Thymus (tissue), 11 donors: ENCODE data around the gene MYLK2. TPM values are rescaled to one million over a fixed set of nuclear protein-coding genes. Genes with fewer than 3 reads are reported as not detected.
"Not testable (repeated sequence)": the region's sequence is repeated elsewhere in the genome, so short reads cannot be mapped to it uniquely, and the experiment has no call there.

Source experiments
- DNase-seq, 9 donors: peaks; one replicate each; pipeline ENCODE4 v3.0.0-alpha.2; 2013; ENCODE audit warnings: low spot score in 9 of 9, low read depth in 6 of 9, missing footprints in 1 of 9
- H3K27ac ChIP-seq, 2 donors: one replicate each; pipeline ENCODE4 v1.5.1; 2013; ENCODE audit warnings: control low read depth in 1 of 2, low read depth in 1 of 2, low read length in 1 of 2, mild to moderate bottlenecking in 1 of 2, moderate library complexity in 1 of 2
- H3K27me3 ChIP-seq, 2 donors: one replicate each; pipeline ENCODE4 v1.5.1; 2013; ENCODE audit warnings: low read length in 1 of 2; ENCODE audit not compliant: control insufficient read depth in 2 of 2, insufficient read depth in 1 of 2
- H3K36me3 ChIP-seq, 2 donors: one replicate each; pipeline ENCODE4 v1.5.1; 2013; ENCODE audit warnings: low read length in 1 of 2, mild to moderate bottlenecking in 1 of 2, moderate library complexity in 1 of 2; ENCODE audit not compliant: control insufficient read depth in 2 of 2, insufficient read depth in 2 of 2
- H3K4me1 ChIP-seq, 2 donors: one replicate each; pipeline ENCODE4 v1.5.1; 2013; ENCODE audit warnings: low read length in 2 of 2; ENCODE audit not compliant: control insufficient read depth in 2 of 2, insufficient read depth in 2 of 2
- H3K4me3 ChIP-seq, 2 donors: one replicate each; pipeline ENCODE4 v1.5.1; 2013; ENCODE audit warnings: low read length in 2 of 2, control low read depth in 1 of 2, mild to moderate bottlenecking in 1 of 2
- H3K9me3 ChIP-seq, 2 donors: one replicate each; pipeline ENCODE4 v1.5.1; 2013; ENCODE audit warnings: low read length in 1 of 2, mild to moderate bottlenecking in 1 of 2; ENCODE audit not compliant: control insufficient read depth in 2 of 2, insufficient read depth in 1 of 2
- WGBS: extraction: QIAGEN DNeasy Blood & Tissue Kit; methylation state at CpG from one replicate; pipeline ENCODE4 v1.1.7; 2013; 5-methylcytosine and 5-hydroxymethylcytosine counted together
- polyA plus RNA-seq: library from polyadenylated mRNA; stranded (reverse); fragments of 200-250 nt; gene quantifications from one replicate; pipeline ENCODE4 v1.2.3, GENCODE V29; 2013
- total RNA-seq: library from RNA; stranded (reverse); fragments of 120-200 nt; gene quantifications from one replicate; pipeline ENCODE4 v1.2.4, GENCODE V29; 2013
- donor health status: healthy.

MYLK2 gene
- total and polyA plus RNA-seq, 2 donors: 0.66 to 1.4 TPM

- no peaks in the 10 kb centered on the region for H3K36me3 ChIP-seq
- H3K9me3 ChIP-seq: no peaks in the 10 kb centered on the region
- no peak overlapping the region for H3K4me3 ChIP-seq
- H3K27me3 ChIP-seq: peaks cover 0 to 2% of the 10 kb centered on the region in 2 donors
- H3K4me1 ChIP-seq: peaks cover 0 to 6% of the 10 kb centered on the region in 2 donors
- no peak overlapping the region for H3K27ac ChIP-seq
- peak in 8 of 9 donors; percentile 15 to 69 (median 43) for DNase-seq
- 9% methylated on average over 29 of the region's 29 CpGs for WGBS
These were observed 3.5 kb downstream of the MYLK2 start for GRCh38 chr20:31822421-31823330.

- Histone ChIP-seq H3K27me3 (peaks cover 0 to 2% of the 10 kb centered on the region in 2 donors), H3K27ac (no peak overlapping the region), H3K4me1 (peaks cover 0 to 6% of the 10 kb centered on the region in 2 donors), H3K36me3 (no peaks in the 10 kb centered on the region), H3K4me3 (no peak overlapping the region), H3K9me3 (no peaks in the 10 kb centered on the region)
- WGBS: 78% methylated on average over 14 of the region's 14 CpGs
- DNase-seq: no peak
These were observed 4.4 kb downstream of the MYLK2 start for GRCh38 chr20:31823360-31824124.

DNA sequence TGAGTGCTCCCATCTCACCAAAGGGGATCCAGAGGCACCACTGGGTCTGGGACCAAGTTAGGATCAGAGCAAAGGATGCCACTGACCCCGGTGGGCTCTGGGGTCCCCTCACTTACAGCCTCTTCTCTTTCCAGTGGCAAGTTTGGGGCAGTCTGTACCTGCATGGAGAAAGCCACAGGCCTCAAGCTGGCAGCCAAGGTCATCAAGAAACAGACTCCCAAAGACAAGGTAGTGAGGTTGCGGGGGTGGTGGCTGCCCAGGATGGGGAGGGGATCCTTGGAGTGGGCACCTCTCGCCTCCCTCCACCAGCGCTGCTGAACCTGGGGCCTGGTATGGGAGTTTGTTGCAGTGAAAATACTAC lies 4.9 kb downstream of the MYLK2 start:
- Histone ChIP-seq H3K9me3 (no peaks in the 10 kb centered on the region), H3K36me3 (no peaks in the 10 kb centered on the region), H3K27me3 (peaks cover 0 to 2% of the 10 kb centered on the region in 2 donors), H3K27ac (no peak overlapping the region), H3K4me1 (peaks cover 0 to 6% of the 10 kb centered on the region in 2 donors), H3K4me3 (no peak overlapping the region)
- WGBS: 97% methylated on average over 4 of the region's 4 CpGs
- no peak for DNase-seq

DNA sequence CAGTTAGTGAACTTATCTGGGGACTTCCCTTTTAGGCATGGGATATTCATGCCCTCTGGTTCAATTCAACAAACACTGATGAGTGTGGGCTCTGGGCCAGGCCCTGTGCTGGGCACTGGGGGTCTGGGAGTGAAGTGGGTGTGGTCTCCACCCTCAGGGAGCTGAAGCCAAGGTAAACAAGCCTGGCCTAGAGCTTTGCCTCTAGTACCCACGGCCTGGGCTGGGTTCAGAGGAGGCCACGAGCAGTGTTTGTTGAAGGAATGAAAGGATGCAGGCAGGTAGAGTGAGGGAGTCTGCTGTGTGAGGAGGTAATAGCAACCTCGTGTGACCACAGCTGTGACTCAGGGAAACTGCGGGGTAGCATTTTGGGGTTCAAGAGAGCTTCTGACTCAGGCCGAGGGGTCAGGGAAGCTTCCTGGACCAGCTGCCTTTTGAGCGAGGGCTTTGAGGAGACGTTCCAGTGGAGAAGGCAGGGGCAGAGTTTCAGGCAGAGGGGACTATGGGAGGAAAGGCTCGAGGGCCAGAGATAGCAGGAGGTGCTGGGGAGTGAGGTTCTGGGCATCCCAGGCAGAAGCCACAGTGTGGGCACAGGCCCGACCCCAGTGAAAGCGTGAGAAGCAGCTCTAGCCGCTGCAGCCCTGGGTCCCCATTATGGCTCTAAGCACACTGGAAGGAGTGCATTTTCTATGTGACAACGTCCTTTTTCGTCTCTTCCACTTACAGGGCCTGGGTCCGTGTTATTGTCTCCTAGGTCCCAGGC lies 5.6 kb downstream of the MYLK2 start:
- Histone ChIP-seq H3K4me1 (peaks cover 0 to 6% of the 10 kb centered on the region in 2 donors), H3K36me3 (no peaks in the 10 kb centered on the region), H3K4me3 (no peak overlapping the region), H3K27ac (no peak overlapping the region), H3K27me3 (peaks cover 0 to 2% of the 10 kb centered on the region in 2 donors), H3K9me3 (no peaks in the 10 kb centered on the region)
- 90% methylated on average over 14 of the region's 14 CpGs for WGBS
- no peak for DNase-seq

GRCh38 chr20:31826074-31826473 lies 6.9 kb downstream of the MYLK2 start:
- 97% methylated on average over 5 of the region's 5 CpGs for WGBS
- DNase-seq: no peak
- H3K36me3 ChIP-seq: no peaks in the 10 kb centered on the region

GRCh38 chr20:31827059-31827458 lies 7.9 kb downstream of the MYLK2 start:
- Histone ChIP-seq H3K4me1 (peaks cover 0 to 6% of the 10 kb centered on the region in 2 donors), H3K36me3 (no peaks in the 10 kb centered on the region), H3K27me3 (no peaks in the 10 kb centered on the region), H3K4me3 (no peak overlapping the region), H3K27ac (no peak overlapping the region), H3K9me3 (no peaks in the 10 kb centered on the region)
- no peak for DNase-seq
- WGBS: 97% methylated on average over 2 of the region's 2 CpGs

More at GRCh38 chr20:31826074-31826473, 6.9 kb downstream of the MYLK2 start:
- Histone ChIP-seq H3K4me3 (no peak overlapping the region), H3K27ac (no peak overlapping the region), H3K27me3 (peaks cover 0 to 2% of the 10 kb centered on the region in 2 donors), H3K9me3 (no peaks in the 10 kb centered on the region), H3K4me1 (peaks cover 0 to 6% of the 10 kb centered on the region in 2 donors)

- H3K27me3 ChIP-seq, H3K27ac ChIP-seq, H3K9me3 ChIP-seq, H3K36me3 ChIP-seq, H3K4me1 ChIP-seq, H3K4me3 ChIP-seq, DNase-seq: not testable (repeated sequence)
- 98% methylated on average over 11 of the region's 11 CpGs for WGBS
These were observed 8.9 kb downstream of the MYLK2 start for GRCh38 chr20:31828016-31828415.

- H3K36me3 ChIP-seq: no peaks in the 10 kb centered on the region
- DNase-seq: no peak
- WGBS: 93% methylated on average over 6 of the region's 6 CpGs
- no peaks in the 10 kb centered on the region for H3K27me3 ChIP-seq
- no peak overlapping the region for H3K4me3 ChIP-seq
- H3K4me1 ChIP-seq: no peaks in the 10 kb centered on the region
- H3K9me3 ChIP-seq: no peaks in the 10 kb centered on the region
- H3K27ac ChIP-seq: no peak overlapping the region
These were observed 10.6 kb downstream of the MYLK2 start for GRCh38 chr20:31829731-31830130.
